ENCODE data around the gene GAN. TPM values are rescaled to one million over a fixed set of nuclear protein-coding genes. Genes with fewer than 3 reads are reported as not detected.

GAN gene
- total RNA-seq, 1 experiment from 2014 or later, result 25.4 TPM

GRCh38 chr16:81408409-81408950 is 93.7 kb downstream of the GAN start:
- H3K36me3 Mint-ChIP-seq, result no peaks in the 10 kb centered on the region
- H3K4me3 Mint-ChIP-seq, result no peak overlapping the region
- ATAC-seq (no peak), DNase-seq (ENCODE audit: low spot score) (no peak)
- CTCF ChIA-PET, result interaction anchor here (0.7 to 0.8 kb wide), 3 partner anchors 21 to 322 kb away, joined by 3 read pairs; no protein-coding TSS in a partner anchor
- H3K27ac Mint-ChIP-seq, result no peak overlapping the region
- no peak for TF ChIP-seq USF2 (CRISPR knock-in tag; IDR thresholded peaks at IDR 0.05)
- TF ChIP-seq, protein P1, sequence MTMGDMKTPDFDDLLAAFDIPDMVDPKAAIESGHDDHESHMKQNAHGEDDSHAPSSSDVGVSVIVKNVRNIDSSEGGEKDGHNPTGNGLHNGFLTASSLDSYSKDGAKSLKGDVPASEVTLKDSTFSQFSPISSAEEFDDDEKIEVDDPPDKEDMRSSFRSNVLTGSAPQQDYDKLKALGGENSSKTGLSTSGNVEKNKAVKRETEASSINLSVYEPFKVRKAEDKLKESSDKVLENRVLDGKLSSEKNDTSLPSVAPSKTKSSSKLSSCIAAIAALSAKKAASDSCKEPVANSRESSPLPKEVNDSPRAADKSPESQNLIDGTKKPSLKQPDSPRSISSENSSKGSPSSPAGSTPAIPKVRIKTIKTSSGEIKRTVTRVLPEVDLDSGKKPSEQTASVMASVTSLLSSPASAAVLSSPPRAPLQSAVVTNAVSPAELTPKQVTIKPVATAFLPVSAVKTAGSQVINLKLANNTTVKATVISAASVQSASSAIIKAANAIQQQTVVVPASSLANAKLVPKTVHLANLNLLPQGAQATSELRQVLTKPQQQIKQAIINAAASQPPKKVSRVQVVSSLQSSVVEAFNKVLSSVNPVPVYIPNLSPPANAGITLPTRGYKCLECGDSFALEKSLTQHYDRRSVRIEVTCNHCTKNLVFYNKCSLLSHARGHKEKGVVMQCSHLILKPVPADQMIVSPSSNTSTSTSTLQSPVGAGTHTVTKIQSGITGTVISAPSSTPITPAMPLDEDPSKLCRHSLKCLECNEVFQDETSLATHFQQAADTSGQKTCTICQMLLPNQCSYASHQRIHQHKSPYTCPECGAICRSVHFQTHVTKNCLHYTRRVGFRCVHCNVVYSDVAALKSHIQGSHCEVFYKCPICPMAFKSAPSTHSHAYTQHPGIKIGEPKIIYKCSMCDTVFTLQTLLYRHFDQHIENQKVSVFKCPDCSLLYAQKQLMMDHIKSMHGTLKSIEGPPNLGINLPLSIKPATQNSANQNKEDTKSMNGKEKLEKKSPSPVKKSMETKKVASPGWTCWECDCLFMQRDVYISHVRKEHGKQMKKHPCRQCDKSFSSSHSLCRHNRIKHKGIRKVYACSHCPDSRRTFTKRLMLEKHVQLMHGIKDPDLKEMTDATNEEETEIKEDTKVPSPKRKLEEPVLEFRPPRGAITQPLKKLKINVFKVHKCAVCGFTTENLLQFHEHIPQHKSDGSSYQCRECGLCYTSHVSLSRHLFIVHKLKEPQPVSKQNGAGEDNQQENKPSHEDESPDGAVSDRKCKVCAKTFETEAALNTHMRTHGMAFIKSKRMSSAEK (CRISPR knock-in tag; IDR thresholded peaks at IDR 0.05; ENCODE audit: borderline replicate concordance), result no peak
- no peak for TF ChIP-seq GRHL2 (CRISPR knock-in tag; IDR thresholded peaks at IDR 0.05; ENCODE audit: insufficient replicate concordance, severe bottlenecking)
- no peak for TF ChIP-seq CREB1 (CRISPR knock-in tag; IDR thresholded peaks at IDR 0.05)
- no peak for TF ChIP-seq E2F5 (CRISPR knock-in tag; IDR thresholded peaks at IDR 0.05)
- TF ChIP-seq ELF4 (CRISPR knock-in tag; IDR thresholded peaks at IDR 0.05; ENCODE audit: low read depth), result no peak
- no peak for TF ChIP-seq TEAD4 (CRISPR knock-in tag; IDR thresholded peaks at IDR 0.05)
- TF ChIP-seq KAT7 (CRISPR knock-in tag; IDR thresholded peaks at IDR 0.05; ENCODE audit: borderline replicate concordance), result no peak
- peaks cover 6% of the 10 kb centered on the region for H3K27me3 Mint-ChIP-seq (ENCODE audit: low read depth)
- no peaks in the 10 kb centered on the region for H3K9me3 Mint-ChIP-seq
- POLR2A ChIA-PET, result interaction anchor here (0.6 kb wide), 1 partner anchor 60 kb away, joined by 9 read pairs; no protein-coding TSS in a partner anchor
- H3K4me1 Mint-ChIP-seq, result peaks cover 16% of the 10 kb centered on the region

DNA sequence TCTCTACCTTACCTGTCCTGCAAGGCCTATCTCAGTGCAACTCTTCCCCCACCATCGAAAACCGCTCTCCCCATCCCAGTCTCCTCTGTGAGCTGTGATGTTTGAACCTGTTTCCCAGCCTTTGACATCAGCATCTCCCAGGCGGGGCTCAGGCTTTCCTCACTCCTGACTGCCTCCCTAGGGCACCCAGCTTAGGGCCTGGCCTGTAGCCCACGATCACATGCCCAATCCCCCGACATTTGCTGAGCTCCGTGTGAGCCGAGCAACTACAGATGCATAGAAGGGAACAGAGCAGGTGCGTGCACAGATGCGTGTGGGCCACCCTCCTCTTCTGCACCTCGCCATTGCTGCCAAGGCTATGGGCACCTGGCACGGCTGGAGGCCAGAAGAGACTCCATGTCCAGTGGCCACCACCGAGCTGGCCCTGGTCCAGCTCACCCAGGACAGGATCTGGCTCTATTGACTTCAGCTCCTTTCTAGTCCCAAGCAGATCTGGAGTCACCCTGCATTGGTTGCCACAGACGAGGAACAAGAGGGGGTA is 94.3 kb downstream of the GAN start:
- Mint-ChIP-seq H3K36me3 (no peaks in the 10 kb centered on the region), H3K27me3 (ENCODE audit: low read depth) (peaks cover 5% of the 10 kb centered on the region), H3K4me1 (peaks cover 16% of the 10 kb centered on the region), H3K4me3 (no peak overlapping the region), H3K27ac (peak overlapping the region; percentile 6; the same call in 1 of the 2 replicates), H3K9me3 (no peaks in the 10 kb centered on the region)
- ATAC-seq (no peak), DNase-seq (ENCODE audit: low spot score) (no peak)
- ChIA-PET CTCF (interaction anchor here (0.7 to 1.1 kb wide), 4 partner anchors 20 to 321 kb away, joined by 3 read pairs; no protein-coding TSS in a partner anchor), POLR2A (no interaction called here)
- TF ChIP-seq, protein P2, sequence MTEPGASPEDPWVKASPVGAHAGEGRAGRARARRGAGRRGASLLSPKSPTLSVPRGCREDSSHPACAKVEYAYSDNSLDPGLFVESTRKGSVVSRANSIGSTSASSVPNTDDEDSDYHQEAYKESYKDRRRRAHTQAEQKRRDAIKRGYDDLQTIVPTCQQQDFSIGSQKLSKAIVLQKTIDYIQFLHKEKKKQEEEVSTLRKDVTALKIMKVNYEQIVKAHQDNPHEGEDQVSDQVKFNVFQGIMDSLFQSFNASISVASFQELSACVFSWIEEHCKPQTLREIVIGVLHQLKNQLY (CRISPR knock-in tag; IDR thresholded peaks at IDR 0.05), result no peak
- TF ChIP-seq MXD4 (CRISPR knock-in tag; IDR thresholded peaks at IDR 0.05; ENCODE audit: borderline replicate concordance) (no peak), GTF2I (CRISPR knock-in tag; conservative IDR thresholded peaks at IDR 0.05) (no peak), E2F5 (CRISPR knock-in tag; IDR thresholded peaks at IDR 0.05) (no peak), ZNF396 (CRISPR knock-in tag; IDR thresholded peaks at IDR 0.05; ENCODE audit: borderline replicate concordance) (no peak), EMX1 (CRISPR knock-in tag; IDR thresholded peaks at IDR 0.05) (no peak), KAT7 (CRISPR knock-in tag; IDR thresholded peaks at IDR 0.05; ENCODE audit: borderline replicate concordance) (no peak), ZNF425 (CRISPR knock-in tag; conservative IDR thresholded peaks at IDR 0.05) (no peak), NFE2L1 (CRISPR knock-in tag; IDR thresholded peaks at IDR 0.05) (no peak)
- TF ChIP-seq, protein P3, sequence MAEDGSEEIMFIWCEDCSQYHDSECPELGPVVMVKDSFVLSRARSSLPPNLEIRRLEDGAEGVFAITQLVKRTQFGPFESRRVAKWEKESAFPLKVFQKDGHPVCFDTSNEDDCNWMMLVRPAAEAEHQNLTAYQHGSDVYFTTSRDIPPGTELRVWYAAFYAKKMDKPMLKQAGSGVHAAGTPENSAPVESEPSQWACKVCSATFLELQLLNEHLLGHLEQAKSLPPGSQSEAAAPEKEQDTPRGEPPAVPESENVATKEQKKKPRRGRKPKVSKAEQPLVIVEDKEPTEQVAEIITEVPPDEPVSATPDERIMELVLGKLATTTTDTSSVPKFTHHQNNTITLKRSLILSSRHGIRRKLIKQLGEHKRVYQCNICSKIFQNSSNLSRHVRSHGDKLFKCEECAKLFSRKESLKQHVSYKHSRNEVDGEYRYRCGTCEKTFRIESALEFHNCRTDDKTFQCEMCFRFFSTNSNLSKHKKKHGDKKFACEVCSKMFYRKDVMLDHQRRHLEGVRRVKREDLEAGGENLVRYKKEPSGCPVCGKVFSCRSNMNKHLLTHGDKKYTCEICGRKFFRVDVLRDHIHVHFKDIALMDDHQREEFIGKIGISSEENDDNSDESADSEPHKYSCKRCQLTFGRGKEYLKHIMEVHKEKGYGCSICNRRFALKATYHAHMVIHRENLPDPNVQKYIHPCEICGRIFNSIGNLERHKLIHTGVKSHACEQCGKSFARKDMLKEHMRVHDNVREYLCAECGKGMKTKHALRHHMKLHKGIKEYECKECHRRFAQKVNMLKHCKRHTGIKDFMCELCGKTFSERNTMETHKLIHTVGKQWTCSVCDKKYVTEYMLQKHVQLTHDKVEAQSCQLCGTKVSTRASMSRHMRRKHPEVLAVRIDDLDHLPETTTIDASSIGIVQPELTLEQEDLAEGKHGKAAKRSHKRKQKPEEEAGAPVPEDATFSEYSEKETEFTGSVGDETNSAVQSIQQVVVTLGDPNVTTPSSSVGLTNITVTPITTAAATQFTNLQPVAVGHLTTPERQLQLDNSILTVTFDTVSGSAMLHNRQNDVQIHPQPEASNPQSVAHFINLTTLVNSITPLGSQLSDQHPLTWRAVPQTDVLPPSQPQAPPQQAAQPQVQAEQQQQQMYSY (CRISPR knock-in tag; IDR thresholded peaks at IDR 0.05), result no peak
- TF ChIP-seq, protein P4, sequence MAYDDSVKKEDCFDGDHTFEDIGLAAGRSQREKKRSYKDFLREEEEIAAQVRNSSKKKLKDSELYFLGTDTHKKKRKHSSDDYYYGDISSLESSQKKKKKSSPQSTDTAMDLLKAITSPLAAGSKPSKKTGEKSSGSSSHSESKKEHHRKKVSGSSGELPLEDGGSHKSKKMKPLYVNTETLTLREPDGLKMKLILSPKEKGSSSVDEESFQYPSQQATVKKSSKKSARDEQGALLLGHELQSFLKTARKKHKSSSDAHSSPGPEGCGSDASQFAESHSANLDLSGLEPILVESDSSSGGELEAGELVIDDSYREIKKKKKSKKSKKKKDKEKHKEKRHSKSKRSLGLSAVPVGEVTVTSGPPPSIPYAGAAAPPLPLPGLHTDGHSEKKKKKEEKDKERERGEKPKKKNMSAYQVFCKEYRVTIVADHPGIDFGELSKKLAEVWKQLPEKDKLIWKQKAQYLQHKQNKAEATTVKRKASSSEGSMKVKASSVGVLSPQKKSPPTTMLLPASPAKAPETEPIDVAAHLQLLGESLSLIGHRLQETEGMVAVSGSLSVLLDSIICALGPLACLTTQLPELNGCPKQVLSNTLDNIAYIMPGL (CRISPR knock-in tag; IDR thresholded peaks at IDR 0.05), result no peak
